ENCODE measurements around the gene UHMK1.

The UHMK1 gene

DNA sequence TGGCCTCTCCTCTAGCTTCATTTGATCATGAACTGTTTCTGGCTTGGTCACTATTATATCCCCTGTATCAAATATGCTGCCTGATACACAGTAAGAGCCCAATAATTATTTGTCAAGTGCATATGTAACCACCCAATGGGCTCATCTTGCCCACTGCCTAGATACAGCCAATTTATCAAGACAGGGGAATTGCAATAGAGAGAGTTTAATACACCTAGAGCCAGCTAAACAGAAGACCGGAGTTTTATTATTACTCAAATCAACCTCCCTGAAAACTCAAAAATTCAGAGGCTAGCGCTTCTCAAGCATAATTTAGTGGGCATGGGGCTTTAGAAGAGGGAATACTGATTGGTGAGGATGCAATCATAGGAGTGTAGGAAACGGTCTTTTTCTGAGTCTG lies 45.6 kb downstream of the UHMK1 start:
- H2AFZ ChIP-seq (ENCODE audit: low read depth, low read length, severe bottlenecking): no peak overlapping the region
- no peak overlapping the region for H3K4me3 ChIP-seq (ENCODE audit: insufficient read depth, low read length, poor library complexity, severe bottlenecking)
- no peak overlapping the region for H3K4me2 ChIP-seq (ENCODE audit: low read depth, low read length, poor library complexity, severe bottlenecking)
- H3K9me2 ChIP-seq (replicated peaks; ENCODE audit: insufficient read depth, low read length): no peaks in the 10 kb centered on the region
- no peak overlapping the region for H3K9ac ChIP-seq (ENCODE audit: low read length)
- H3K27ac ChIP-seq (ENCODE audit: low read depth, low read length): no peak overlapping the region
- no peaks in the 10 kb centered on the region for H3F3A ChIP-seq (ENCODE audit: insufficient read depth)
- H3K27me3 ChIP-seq (ENCODE audit: low read length): no peaks in the 10 kb centered on the region
- no peaks in the 10 kb centered on the region for H4K20me1 ChIP-seq (ENCODE audit: low read depth, low read length)
- 0 out of 2 replicates have a peak, but pooled peaks cover 4% of the 10 kb centered on the region for H3K9me3 ChIP-seq (ENCODE audit: insufficient read depth, low read length)
- TF ChIP-seq, protein P1, sequence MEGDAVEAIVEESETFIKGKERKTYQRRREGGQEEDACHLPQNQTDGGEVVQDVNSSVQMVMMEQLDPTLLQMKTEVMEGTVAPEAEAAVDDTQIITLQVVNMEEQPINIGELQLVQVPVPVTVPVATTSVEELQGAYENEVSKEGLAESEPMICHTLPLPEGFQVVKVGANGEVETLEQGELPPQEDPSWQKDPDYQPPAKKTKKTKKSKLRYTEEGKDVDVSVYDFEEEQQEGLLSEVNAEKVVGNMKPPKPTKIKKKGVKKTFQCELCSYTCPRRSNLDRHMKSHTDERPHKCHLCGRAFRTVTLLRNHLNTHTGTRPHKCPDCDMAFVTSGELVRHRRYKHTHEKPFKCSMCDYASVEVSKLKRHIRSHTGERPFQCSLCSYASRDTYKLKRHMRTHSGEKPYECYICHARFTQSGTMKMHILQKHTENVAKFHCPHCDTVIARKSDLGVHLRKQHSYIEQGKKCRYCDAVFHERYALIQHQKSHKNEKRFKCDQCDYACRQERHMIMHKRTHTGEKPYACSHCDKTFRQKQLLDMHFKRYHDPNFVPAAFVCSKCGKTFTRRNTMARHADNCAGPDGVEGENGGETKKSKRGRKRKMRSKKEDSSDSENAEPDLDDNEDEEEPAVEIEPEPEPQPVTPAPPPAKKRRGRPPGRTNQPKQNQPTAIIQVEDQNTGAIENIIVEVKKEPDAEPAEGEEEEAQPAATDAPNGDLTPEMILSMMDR (IDR thresholded peaks at IDR 0.05; ENCODE audit: insufficient read depth, low read length, poor library complexity, severe bottlenecking): no peak
- no peak for TF ChIP-seq EZH2phosphoT487 (conservative IDR thresholded peaks at IDR 0.05; ENCODE audit: low read length)
- no peaks in the 10 kb centered on the region for H3K79me2 ChIP-seq (ENCODE audit: insufficient read depth, low read length)
- no peaks in the 10 kb centered on the region for H3K36me3 ChIP-seq (ENCODE audit: low read length)

DNA sequence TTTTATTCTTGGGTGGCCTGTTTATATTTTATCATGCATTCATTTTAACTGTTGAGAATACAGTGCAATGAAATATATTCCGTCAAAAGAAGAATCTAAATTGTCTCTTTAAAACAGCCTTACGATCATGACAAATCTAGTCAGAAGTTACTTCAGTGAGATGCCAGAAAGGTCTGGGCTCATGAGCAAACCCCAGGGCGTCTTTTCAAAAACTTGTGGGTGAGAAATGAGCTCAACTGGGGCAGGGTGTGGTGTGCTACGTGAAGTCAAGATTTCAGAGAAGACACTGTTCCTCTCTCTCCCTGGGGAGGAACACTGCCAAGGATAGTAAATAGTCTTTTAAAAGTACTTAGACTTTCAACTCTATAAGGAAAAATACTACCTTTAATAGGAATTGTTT lies 50.6 kb downstream of the UHMK1 start:
- H2AFZ ChIP-seq (ENCODE audit: low read depth, low read length, severe bottlenecking): no peak overlapping the region
- 0 out of 2 replicates have a peak, but pooled peaks cover 3% of the 10 kb centered on the region for H3K9me3 ChIP-seq (ENCODE audit: insufficient read depth, low read length)
- TF ChIP-seq, protein P1 (IDR thresholded peaks at IDR 0.05; ENCODE audit: insufficient read depth, low read length, poor library complexity, severe bottlenecking): no peak
- no peak for TF ChIP-seq EZH2phosphoT487 (conservative IDR thresholded peaks at IDR 0.05; ENCODE audit: low read length)
- H3K27ac ChIP-seq (ENCODE audit: low read depth, low read length): no peak overlapping the region
- H3F3A ChIP-seq (ENCODE audit: insufficient read depth): no peaks in the 10 kb centered on the region
- H3K9ac ChIP-seq (ENCODE audit: low read length): no peak overlapping the region
- H3K36me3 ChIP-seq (ENCODE audit: low read length): no peaks in the 10 kb centered on the region
- no peaks in the 10 kb centered on the region for H3K27me3 ChIP-seq (ENCODE audit: low read length)
- H3K9me2 ChIP-seq (replicated peaks; ENCODE audit: insufficient read depth, low read length): no peaks in the 10 kb centered on the region
- H4K20me1 ChIP-seq (ENCODE audit: low read depth, low read length): no peaks in the 10 kb centered on the region
- no peak overlapping the region for H3K4me3 ChIP-seq (ENCODE audit: insufficient read depth, low read length, poor library complexity, severe bottlenecking)
- H3K4me2 ChIP-seq (ENCODE audit: low read depth, low read length, poor library complexity, severe bottlenecking): no peak overlapping the region
- no peaks in the 10 kb centered on the region for H3K79me2 ChIP-seq (ENCODE audit: insufficient read depth, low read length)

DNA sequence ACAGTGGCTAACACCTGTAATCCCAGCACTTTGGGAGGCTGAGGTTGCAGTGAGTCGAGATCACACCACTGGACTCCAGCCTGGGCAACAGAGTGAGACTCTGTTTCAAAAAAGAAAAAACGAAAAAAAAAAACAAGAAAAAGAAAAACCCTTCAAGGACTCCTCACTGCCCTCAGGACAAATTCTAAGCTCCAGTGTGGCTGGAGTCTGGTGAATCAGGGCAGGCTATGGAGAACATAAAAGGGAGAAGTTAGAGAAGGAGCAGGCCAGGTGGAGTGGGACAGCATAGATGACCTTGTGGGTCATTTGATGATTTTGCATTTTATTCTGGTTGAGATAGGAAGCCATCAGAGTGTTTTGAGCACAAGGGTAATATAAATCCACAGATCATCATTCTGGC lies 51.4 kb downstream of the UHMK1 start:
- H3K9me3 ChIP-seq (ENCODE audit: insufficient read depth, low read length): no peaks in the 10 kb centered on the region
- TF ChIP-seq, protein P1 (IDR thresholded peaks at IDR 0.05; ENCODE audit: insufficient read depth, low read length, poor library complexity, severe bottlenecking): no peak
- no peak for TF ChIP-seq EZH2phosphoT487 (conservative IDR thresholded peaks at IDR 0.05; ENCODE audit: low read length)
- no peaks in the 10 kb centered on the region for H3F3A ChIP-seq (ENCODE audit: insufficient read depth)
- H4K20me1 ChIP-seq (ENCODE audit: low read depth, low read length): no peaks in the 10 kb centered on the region
- no peaks in the 10 kb centered on the region for H3K27me3 ChIP-seq (ENCODE audit: low read length)
- H3K4me2 ChIP-seq (ENCODE audit: low read depth, low read length, poor library complexity, severe bottlenecking): no peak overlapping the region
- no peak overlapping the region for H3K27ac ChIP-seq (ENCODE audit: low read depth, low read length)
- no peak overlapping the region for H3K4me3 ChIP-seq (ENCODE audit: insufficient read depth, low read length, poor library complexity, severe bottlenecking)
- H3K36me3 ChIP-seq (ENCODE audit: low read length): no peaks in the 10 kb centered on the region
- no peak overlapping the region for H2AFZ ChIP-seq (ENCODE audit: low read depth, low read length, severe bottlenecking)
- H3K79me2 ChIP-seq (ENCODE audit: insufficient read depth, low read length): no peaks in the 10 kb centered on the region
- no peak overlapping the region for H3K9ac ChIP-seq (ENCODE audit: low read length)
- no peaks in the 10 kb centered on the region for H3K9me2 ChIP-seq (replicated peaks; ENCODE audit: insufficient read depth, low read length)

All from SU-DHL-6 (cell line).